ENCODE measurements around the gene WFDC2. TPM values are rescaled to one million over a fixed set of nuclear protein-coding genes. Genes with fewer than 3 reads are reported as not detected.
A peak's percentile ranks its signal among the peaks of the same experiment; 100 is the strongest.

Gene WFDC2, protein sequence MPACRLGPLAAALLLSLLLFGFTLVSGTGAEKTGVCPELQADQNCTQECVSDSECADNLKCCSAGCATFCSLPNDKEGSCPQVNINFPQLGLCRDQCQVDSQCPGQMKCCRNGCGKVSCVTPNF
- total RNA-seq = 1 to 10 TPM in 1 of 2 donors, not detected in 1; 3.5 TPM

DNA sequence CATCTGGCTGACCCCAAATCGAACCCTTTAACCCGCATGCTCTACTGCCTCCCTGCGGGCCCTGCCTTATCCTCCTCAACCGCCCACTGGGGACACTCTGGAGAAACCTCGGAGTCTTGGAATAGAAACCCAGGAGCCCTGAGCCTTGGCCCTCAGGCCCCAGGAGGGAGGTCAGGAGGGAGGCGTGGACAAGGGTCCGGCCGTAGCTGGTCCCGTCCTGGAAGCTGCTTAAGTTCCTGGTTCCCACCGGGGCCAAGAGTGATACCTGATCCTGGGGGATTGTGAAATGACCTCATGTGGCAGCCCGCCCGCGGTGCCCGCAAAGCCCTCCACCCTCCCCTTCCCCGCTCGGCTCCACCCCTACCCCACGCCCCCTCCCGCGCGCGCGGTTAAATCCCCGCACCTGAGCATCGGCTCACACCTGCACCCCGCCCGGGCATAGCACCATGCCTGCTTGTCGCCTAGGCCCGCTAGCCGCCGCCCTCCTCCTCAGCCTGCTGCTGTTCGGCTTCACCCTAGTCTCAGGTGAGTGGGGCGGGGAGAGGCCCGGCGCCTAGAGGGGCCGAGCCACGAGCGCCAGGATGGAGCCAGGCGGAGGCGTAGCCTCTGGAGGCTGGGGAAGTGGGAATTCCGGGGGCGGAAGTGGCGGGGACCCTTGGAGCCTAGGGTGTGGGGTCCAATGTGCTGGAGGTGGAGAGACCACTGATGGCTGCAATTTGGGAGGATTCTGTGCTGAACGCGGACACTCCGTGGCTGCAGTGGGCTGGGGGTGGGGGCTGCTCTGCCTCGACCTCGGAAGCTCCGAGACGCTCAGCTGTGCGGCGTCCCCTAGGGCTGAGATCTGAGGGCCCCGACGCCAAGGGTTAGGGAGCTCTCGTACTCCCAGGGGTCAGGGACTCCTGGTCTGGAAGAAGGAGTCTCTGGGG, at the start of gene WFDC2:
Gene WFDC2, plus strand, starts transcription at position 418 of the 926 bp plus-strand sequence. Its CDS starts 29 bp downstream, at position 447.
- Mint-ChIP-seq H3K27me3 (peaks cover 50% of the 10 kb centered on the region), H3K9me3 (no peaks in the 10 kb centered on the region), H3K4me3 (peak within 1 kb of the TSS; percentile 60), H3K27ac (no peak within 1 kb of the TSS), H3K4me1 (no peaks in the 10 kb centered on the region), H3K36me3 (ENCODE audit: low read depth) (no peaks in the 10 kb centered on the region)
- ATAC-seq (replicated peaks) = peak; percentile 27

DNA sequence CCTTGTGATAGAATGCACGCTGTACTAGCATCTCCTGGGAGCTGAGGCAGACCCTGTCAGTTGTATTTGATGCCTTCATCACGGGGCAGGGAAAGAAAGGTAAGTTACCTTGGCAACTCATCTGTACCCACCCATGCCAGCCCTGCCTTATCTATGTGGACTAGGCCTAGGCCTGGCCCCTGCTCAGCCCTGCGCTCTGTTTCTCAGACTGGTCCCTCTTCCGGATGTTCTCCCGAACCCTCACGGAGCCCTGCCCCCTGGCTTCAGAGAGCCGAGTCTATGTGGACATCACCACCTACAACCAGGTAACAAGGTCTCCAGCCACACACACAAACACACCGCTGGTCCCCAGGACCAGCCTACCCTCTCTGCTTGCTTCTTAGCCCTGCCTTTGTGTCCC, 49.4 kb upstream of the WFDC2 start:
- no peak for ATAC-seq (replicated peaks)
- Mint-ChIP-seq H3K27me3 (no peaks in the 10 kb centered on the region), H3K4me1 (peaks cover 17% of the 10 kb centered on the region), H3K36me3 (ENCODE audit: low read depth) (peaks cover 80% of the 10 kb centered on the region), H3K4me3 (no peak overlapping the region), H3K9me3 (no peaks in the 10 kb centered on the region), H3K27ac (peak overlapping the region; percentile 77)

DNA sequence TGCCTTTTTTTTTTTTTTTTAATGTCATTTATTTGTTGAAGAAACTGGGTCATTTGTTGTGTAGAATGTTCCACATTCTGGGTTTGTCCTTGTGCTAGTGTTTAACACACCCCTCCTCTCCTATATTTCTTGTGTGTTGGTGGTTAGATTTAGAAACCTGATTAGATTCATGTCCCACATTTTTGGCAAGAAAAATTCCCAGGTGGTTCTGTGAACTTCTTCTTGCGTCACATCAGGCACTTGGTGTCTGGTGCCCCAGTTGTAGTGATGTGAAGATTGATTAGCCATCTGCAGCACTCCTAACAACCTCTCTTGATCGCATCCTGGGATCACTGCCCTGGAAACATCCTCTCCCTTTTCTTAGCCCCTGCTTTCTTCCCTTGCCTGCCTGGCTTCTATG, 45.9 kb upstream of the WFDC2 start:
- Mint-ChIP-seq H3K4me1 (peaks cover 5% of the 10 kb centered on the region), H3K36me3 (ENCODE audit: low read depth) (peaks cover 82% of the 10 kb centered on the region), H3K9me3 (no peaks in the 10 kb centered on the region), H3K4me3 (no peak overlapping the region), H3K27ac (no peak overlapping the region), H3K27me3 (no peaks in the 10 kb centered on the region)
- ATAC-seq (replicated peaks) = no peak

DNA sequence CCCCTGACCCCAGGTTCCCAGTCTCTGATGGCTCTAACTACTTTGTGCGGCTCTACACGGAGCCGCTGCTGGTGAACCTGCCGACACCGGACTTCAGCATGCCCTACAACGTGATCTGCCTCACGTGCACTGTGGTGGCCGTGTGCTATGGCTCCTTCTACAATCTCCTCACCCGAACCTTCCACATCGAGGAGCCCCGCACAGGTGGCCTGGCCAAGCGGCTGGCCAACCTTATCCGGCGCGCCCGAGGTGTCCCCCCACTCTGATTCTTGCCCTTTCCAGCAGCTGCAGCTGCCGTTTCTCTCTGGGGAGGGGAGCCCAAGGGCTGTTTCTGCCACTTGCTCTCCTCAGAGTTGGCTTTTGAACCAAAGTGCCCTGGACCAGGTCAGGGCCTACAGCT, 44.0 kb upstream of the WFDC2 start:
- no peaks in the 10 kb centered on the region for H3K9me3 Mint-ChIP-seq
- H3K4me3 Mint-ChIP-seq = no peak overlapping the region

DNA sequence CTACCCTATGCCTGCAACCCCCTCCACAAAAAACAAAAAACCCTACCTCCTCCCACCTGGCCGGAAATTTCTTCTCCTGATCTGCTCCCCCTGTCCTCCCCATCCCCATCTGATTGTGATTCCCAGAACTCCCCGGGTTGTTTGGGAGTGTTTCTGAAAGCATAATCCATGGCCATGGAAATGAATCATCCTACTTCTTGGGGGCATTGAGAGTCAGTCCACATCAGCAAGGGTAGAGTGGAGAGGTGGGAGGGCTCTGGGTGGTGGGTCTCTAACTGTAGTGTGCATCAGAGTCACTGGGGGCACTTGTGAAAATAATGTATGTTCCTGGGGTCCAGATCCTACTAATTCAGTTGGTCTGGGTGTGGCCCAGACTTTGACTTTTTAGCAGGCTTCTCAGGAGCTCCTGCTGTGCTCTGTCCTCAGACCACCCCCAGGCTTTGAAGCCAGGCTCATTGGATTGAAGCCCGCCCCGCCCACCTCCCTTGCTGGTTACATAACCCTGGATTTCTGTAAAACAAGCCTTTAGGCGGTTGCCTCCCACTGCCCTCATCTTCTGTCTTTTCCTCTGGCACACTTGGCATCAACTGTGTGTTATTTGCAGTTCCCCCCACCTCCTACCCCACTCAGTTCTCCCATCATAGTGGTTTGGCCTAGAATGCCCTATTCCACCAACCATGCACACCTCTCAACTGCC, 43.1 kb upstream of the WFDC2 start:
- no peaks in the 10 kb centered on the region for H3K4me1 Mint-ChIP-seq
- H3K4me3 Mint-ChIP-seq = no peak overlapping the region
- ATAC-seq (replicated peaks) = no peak

More for the DNA sequence above, 44.0 kb upstream of the WFDC2 start:
- Mint-ChIP-seq H3K4me1 (no peaks in the 10 kb centered on the region), H3K27me3 (no peaks in the 10 kb centered on the region), H3K36me3 (ENCODE audit: low read depth) (peaks cover 64% of the 10 kb centered on the region), H3K27ac (no peak overlapping the region)
- no peak for ATAC-seq (replicated peaks)

DNA sequence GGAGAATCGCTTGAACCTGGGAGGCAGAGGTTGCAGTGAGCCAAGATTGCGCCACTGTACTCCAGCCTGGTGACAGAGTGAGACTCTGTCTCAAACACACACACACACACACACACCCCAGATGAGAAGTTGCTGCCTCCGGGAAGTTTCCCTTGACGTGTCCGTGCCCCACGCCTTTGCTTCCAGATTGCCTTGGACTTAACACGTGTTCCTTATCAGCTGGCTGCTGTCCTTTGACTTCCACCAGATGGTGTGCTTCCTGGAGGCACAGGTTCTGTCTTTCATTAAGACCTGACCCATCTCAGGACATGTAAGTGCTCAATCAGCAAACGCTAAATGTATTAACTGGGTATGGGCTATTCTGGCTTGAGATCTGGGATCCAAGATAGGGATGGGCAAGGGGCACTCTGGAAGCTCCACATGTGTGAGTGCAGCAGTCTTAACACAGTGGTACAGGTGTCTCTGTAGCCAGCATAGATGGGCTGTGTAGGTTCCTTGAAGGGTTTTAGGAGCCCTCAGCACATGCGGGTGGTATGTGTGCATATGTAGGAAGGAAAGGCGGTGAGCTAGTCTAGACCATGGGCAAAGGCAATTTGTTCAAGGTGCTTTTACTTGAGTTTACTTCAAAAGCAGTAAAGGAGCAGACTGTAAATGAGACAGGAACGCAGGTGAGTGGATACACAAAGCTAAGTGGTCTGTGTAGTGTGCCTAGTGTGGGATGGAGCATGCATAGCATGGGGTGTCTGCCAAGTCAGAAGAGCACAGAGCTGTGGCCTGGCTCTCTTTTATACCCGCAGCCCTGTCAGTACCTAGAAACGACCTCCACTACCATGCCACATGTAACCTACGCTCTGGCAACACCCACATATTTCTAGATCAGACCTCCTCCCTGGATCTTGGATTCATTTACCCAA, 42.1 kb upstream of the WFDC2 start:
- Mint-ChIP-seq H3K4me3 (no peak overlapping the region), H3K27me3 (no peaks in the 10 kb centered on the region), H3K36me3 (ENCODE audit: low read depth) (peaks cover 51% of the 10 kb centered on the region), H3K4me1 (no peaks in the 10 kb centered on the region), H3K27ac (no peak overlapping the region), H3K9me3 (no peaks in the 10 kb centered on the region)
- no peak for ATAC-seq (replicated peaks)

More for the DNA sequence above, 43.1 kb upstream of the WFDC2 start:
- Mint-ChIP-seq H3K27me3 (no peaks in the 10 kb centered on the region), H3K36me3 (ENCODE audit: low read depth) (peaks cover 59% of the 10 kb centered on the region), H3K27ac (no peak overlapping the region), H3K9me3 (no peaks in the 10 kb centered on the region)

DNA sequence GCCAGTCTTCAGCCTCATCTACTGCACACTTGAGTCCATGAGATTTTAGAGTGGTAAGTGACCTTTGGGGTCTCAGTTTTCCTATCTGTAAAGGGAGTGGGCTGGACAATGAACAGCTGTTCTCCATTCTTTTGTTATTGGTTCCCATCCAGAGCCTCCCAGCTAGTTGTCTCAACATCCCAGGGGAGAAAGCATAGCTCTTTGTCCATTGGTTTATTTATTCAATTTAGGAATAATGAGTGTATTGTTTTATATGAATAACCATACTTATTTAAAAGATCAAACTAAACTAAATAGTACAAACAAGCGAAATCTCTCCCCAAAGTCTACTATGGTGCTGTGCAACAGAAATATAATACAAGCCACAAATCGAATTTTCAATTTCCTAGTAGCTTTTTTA, 39.9 kb upstream of the WFDC2 start:
- Mint-ChIP-seq H3K27me3 (no peaks in the 10 kb centered on the region), H3K4me1 (no peaks in the 10 kb centered on the region), H3K27ac (no peak overlapping the region), H3K36me3 (ENCODE audit: low read depth) (peaks cover 36% of the 10 kb centered on the region), H3K4me3 (no peak overlapping the region), H3K9me3 (no peaks in the 10 kb centered on the region)
- no peak for ATAC-seq (replicated peaks)

DNA sequence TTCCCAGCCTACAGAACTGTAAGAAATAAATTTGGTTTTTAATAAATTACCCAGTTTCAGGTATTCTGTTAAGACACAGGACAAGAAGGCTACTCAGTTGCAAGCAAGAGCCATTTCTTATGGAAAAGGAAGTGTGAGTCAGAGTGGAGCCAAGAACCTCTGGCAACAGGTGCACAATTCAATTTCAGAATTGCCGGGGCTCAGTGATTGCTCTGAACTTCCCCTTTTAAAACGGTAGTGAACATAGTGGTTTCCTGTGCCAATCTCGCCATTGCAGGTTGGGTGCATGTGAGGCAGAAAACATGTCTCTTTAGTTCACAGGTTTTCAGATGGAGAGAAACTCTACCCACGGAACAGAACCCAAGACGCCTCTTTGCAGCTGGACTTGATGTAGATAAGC, 37.3 kb upstream of the WFDC2 start:
- ATAC-seq (replicated peaks) = no peak
- H3K4me1 Mint-ChIP-seq = no peaks in the 10 kb centered on the region
- no peak overlapping the region for H3K4me3 Mint-ChIP-seq
- no peaks in the 10 kb centered on the region for H3K9me3 Mint-ChIP-seq
- peaks cover 11% of the 10 kb centered on the region for H3K36me3 Mint-ChIP-seq (ENCODE audit: low read depth)
- no peak overlapping the region for H3K27ac Mint-ChIP-seq
- no peaks in the 10 kb centered on the region for H3K27me3 Mint-ChIP-seq

DNA sequence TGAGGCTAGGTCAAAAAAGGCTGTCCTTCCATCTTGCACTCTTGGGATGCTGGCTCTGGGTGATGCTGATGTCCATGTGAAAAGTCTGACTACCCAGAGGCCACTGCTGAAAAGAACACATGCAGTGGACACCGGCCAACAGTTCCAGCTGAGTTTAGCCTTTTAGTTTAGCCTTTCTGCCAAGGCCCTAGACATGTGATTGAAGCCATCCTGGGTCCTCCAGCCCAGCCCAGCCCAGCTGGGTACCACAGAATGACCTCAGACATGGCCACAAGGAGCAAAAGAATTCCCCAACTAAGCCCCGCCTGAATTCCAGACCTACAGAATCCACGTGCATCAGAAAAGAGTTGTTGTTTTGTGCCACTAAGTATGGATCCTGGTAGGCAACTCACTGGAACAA, 36.2 kb upstream of the WFDC2 start:
- no peak for ATAC-seq (replicated peaks)
- Mint-ChIP-seq H3K27me3 (no peaks in the 10 kb centered on the region), H3K36me3 (ENCODE audit: low read depth) (peaks cover 11% of the 10 kb centered on the region), H3K27ac (no peak overlapping the region), H3K4me3 (no peak overlapping the region), H3K4me1 (no peaks in the 10 kb centered on the region), H3K9me3 (no peaks in the 10 kb centered on the region)

DNA sequence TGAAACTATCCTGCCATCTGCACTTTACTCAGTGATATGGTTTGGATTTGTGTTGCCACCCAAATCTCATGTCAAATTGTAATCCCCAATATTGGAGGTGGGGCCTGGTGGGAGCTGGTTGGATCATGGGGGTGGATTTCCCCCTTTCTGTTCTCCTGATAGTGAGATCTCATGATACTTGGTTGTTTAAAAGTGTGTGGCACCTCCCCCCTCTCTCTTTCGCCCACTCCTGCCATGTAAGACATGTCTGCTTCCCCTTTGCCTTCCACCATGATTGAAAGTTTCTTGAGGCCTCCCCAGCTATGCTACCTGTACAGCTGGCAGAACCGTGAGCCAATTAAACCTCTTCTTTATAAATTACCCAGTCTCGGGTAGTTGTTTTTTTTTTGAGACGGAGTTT, 35.6 kb upstream of the WFDC2 start:
- H3K4me3 Mint-ChIP-seq = no peak overlapping the region
- H3K27me3 Mint-ChIP-seq = no peaks in the 10 kb centered on the region
- no peaks in the 10 kb centered on the region for H3K9me3 Mint-ChIP-seq
- H3K4me1 Mint-ChIP-seq = no peaks in the 10 kb centered on the region
- H3K27ac Mint-ChIP-seq = peak overlapping the region; percentile 46
- ATAC-seq (replicated peaks) = no peak
- H3K36me3 Mint-ChIP-seq (ENCODE audit: low read depth) = peaks cover 11% of the 10 kb centered on the region

DNA sequence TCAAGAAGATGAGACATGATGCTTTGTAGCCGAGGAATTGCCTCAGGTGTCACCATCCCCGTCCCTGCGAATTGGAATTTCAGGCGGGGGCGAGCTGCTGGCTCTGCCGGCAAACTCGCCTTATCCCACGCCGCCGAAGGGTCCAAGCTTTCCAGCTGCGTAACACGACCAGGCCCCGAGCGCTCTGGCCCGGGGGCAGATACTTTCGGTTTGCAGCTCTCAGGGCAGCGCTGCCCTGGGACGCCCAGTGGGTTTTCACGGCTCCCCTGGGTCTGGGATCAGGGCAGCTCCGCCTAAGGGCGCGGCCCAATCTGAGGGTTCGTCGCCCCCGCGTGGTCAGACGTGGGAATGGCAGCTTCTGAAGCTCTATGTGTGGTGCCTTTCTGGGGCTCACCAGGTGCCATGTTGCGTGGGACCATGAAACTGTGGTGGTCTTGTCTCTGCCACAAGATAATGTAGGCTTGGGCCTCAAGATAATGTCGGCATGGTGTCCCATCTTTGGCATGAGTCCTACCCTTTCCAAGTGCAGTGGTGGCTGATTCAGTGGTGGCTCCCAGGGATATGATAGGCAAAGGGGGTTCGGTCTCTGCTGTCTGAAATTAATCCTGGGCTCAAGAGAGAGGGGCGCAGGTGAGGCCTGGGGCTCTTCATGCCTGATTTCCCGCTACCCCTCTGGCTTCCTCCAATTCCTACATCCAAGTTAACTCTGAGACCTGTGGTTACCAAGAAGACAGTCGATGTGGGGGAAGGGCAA, 32.6 kb upstream of the WFDC2 start:
- no peaks in the 10 kb centered on the region for H3K9me3 Mint-ChIP-seq
- peaks cover 5% of the 10 kb centered on the region for H3K36me3 Mint-ChIP-seq (ENCODE audit: low read depth)
- H3K4me1 Mint-ChIP-seq = no peaks in the 10 kb centered on the region
- H3K4me3 Mint-ChIP-seq = peak overlapping the region; percentile 79
- ATAC-seq (replicated peaks) = peak; percentile 100
- H3K27ac Mint-ChIP-seq = peak overlapping the region; percentile 48
- no peaks in the 10 kb centered on the region for H3K27me3 Mint-ChIP-seq

DNA sequence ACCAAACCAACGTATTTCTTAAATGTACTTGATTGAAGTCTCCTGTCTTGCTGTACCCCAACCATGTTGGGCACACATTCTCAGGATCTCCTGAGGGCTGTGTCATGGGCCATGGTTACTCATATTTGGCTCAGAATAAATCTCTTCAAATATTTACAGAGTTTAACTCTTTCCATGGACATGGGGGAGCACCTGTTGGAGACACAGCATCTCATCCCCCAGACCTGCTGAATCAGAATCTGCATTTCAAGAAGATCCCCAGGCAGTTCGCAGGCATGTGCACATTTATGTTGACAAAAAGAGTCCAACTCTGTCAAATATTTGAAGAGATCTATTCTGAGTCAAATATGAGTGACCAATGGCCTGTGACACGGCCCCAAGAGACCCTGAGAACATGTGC, 29.1 kb upstream of the WFDC2 start:
- no peaks in the 10 kb centered on the region for H3K36me3 Mint-ChIP-seq (ENCODE audit: low read depth)
- no peak for ATAC-seq (replicated peaks)

DNA sequence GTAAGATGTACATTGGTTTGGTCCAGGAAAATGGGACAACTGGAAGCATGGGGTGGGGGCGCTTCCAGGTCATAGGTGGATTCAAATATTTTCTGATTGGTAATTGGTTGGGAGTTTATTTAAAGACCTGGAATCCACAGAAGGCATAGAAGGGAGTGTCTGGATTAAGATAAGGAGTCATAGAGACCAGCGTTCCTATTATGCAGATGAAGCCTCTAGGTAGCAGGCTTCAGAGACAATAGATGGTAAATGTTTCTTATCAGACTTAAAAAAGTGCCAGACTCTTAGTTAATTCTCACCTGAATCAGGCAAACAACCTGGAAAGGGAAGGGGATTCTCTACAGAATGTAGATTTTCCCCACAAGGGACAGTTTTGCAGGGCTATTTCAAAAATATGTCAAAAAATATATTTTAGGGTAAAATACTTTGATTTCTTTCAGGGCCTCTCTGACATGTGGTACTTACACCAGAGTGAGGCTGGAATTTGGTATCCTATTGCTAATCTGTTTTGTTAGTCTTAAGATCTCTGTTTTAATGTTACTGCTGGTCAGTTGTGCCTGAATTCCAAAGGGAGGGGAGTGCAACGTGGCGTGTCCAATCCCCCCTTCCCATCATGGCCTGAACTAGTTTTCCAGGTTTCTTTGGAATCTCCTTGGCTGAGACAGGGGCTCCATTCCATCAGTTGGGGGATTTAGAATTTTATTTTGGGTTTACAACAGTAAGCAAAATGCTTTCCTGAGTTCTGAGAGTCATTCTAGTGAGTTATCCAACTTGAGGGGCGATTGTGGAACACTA, 28.5 kb upstream of the WFDC2 start:
- Mint-ChIP-seq H3K27me3 (peaks cover 4% of the 10 kb centered on the region), H3K27ac (no peak overlapping the region), H3K36me3 (ENCODE audit: low read depth) (no peaks in the 10 kb centered on the region), H3K4me3 (no peak overlapping the region), H3K4me1 (peaks cover 6% of the 10 kb centered on the region), H3K9me3 (no peaks in the 10 kb centered on the region)
- no peak for ATAC-seq (replicated peaks)

More for the DNA sequence above, 29.1 kb upstream of the WFDC2 start:
- Mint-ChIP-seq H3K4me1 (peaks cover 6% of the 10 kb centered on the region), H3K4me3 (no peak overlapping the region), H3K27ac (no peak overlapping the region), H3K9me3 (no peaks in the 10 kb centered on the region), H3K27me3 (no peaks in the 10 kb centered on the region)
